ENCODE measurements around the gene SLC5A11. TPM values are rescaled to one million over a fixed set of nuclear protein-coding genes. Genes with fewer than 3 reads are reported as not detected.
"Not testable (repeated sequence)": the region's sequence is repeated elsewhere in the genome, so short reads cannot be mapped to it uniquely, and the experiment has no call there.

SLC5A11 gene
- total and polyA plus RNA-seq, 2 donors (not counting 1 experiment from before 2014, with no cell fraction given), result 0.62 to 0.84 TPM

- H3K9me3 Mint-ChIP-seq (ENCODE audit: insufficient read depth), result no peaks in the 10 kb centered on the region
- H3K4me1 ChIP-seq (ENCODE audit: control insufficient read depth in 2 of 2, insufficient read depth in 2 of 2, low read length in 2 of 2), result no peaks in the 10 kb centered on the region
- ChIA-PET POLR2A (no interaction called here), CTCF (no interaction called here)
- H3K79me2 ChIP-seq (ENCODE audit: control insufficient read depth, insufficient read depth, low read length), result no peaks in the 10 kb centered on the region
- intact Hi-C loops (cut with micrococcal nuclease), result no loop called here
- peaks cover 13% of the 10 kb centered on the region for H3K27me3 Mint-ChIP-seq
- H3K36me3 ChIP-seq (replicated peaks in 1 of 2; ENCODE audit: control extremely low read depth in 1 of 2, control insufficient read depth in 1 of 2, extremely low read depth in 1 of 2, insufficient read depth in 2 of 2, low read length in 1 of 2), result no peaks in the 10 kb centered on the region
- H4K20me1 ChIP-seq (ENCODE audit: control insufficient read depth, insufficient read depth, low read length, poor library complexity, severe bottlenecking), result no peaks in the 10 kb centered on the region
- 65% methylated on average over 4 of the region's 5 CpGs for WGBS (ENCODE audit: insufficient coverage)
- H3K27me3 ChIP-seq (replicated peaks in 1 of 4; ENCODE audit: control extremely low read depth in 1 of 4, control insufficient read depth in 3 of 4, insufficient read depth in 4 of 4, low read length in 3 of 4), result peaks cover 0 to 4% (median 0%) of the 10 kb centered on the region in 4 experiments
- H3K27ac Mint-ChIP-seq, result no peak overlapping the region
- H3K4me3 Mint-ChIP-seq, result no peak overlapping the region
- H2AFZ ChIP-seq (ENCODE audit: insufficient read depth, low read depth, low read length, poor library complexity, severe bottlenecking), result no peak overlapping the region
- H3K9ac ChIP-seq (ENCODE audit: low read length), result no peak overlapping the region
- no peak overlapping the region for H3K27ac ChIP-seq (ENCODE audit: low read length in 2 of 2)
- DNase-seq (no peak), ATAC-seq (ENCODE audit: low read depth) (no peak)
- TF ChIP-seq, protein P1, sequence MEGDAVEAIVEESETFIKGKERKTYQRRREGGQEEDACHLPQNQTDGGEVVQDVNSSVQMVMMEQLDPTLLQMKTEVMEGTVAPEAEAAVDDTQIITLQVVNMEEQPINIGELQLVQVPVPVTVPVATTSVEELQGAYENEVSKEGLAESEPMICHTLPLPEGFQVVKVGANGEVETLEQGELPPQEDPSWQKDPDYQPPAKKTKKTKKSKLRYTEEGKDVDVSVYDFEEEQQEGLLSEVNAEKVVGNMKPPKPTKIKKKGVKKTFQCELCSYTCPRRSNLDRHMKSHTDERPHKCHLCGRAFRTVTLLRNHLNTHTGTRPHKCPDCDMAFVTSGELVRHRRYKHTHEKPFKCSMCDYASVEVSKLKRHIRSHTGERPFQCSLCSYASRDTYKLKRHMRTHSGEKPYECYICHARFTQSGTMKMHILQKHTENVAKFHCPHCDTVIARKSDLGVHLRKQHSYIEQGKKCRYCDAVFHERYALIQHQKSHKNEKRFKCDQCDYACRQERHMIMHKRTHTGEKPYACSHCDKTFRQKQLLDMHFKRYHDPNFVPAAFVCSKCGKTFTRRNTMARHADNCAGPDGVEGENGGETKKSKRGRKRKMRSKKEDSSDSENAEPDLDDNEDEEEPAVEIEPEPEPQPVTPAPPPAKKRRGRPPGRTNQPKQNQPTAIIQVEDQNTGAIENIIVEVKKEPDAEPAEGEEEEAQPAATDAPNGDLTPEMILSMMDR (IDR thresholded peaks at IDR 0.05), result no peak
- no peak for TF ChIP-seq EZH2 (IDR thresholded peaks at IDR 0.05; ENCODE audit: borderline replicate concordance, insufficient read depth, low read depth, low read length, poor library complexity, severe bottlenecking)
- H3K4me1 Mint-ChIP-seq, result no peaks in the 10 kb centered on the region
- peaks cover 0 to 7% (median 0%) of the 10 kb centered on the region in 3 donors for H3K9me3 ChIP-seq (ENCODE audit: control extremely low read depth in 1 of 3, control insufficient read depth in 2 of 3, insufficient read depth in 1 of 3, low read length in 2 of 3)
- H3K4me2 ChIP-seq (replicated peaks; ENCODE audit: low read depth, low read length, poor library complexity, severe bottlenecking), result no peak overlapping the region
- H3K4me3 ChIP-seq (ENCODE audit: control extremely low read depth in 1 of 5, extremely low read depth in 1 of 5, insufficient read depth in 1 of 5, low read depth in 2 of 5, low read length in 4 of 5), result no peak overlapping the region
These were observed 9.9 kb downstream of the SLC5A11 start for GRCh38 chr16:24855678-24856077.

DNA sequence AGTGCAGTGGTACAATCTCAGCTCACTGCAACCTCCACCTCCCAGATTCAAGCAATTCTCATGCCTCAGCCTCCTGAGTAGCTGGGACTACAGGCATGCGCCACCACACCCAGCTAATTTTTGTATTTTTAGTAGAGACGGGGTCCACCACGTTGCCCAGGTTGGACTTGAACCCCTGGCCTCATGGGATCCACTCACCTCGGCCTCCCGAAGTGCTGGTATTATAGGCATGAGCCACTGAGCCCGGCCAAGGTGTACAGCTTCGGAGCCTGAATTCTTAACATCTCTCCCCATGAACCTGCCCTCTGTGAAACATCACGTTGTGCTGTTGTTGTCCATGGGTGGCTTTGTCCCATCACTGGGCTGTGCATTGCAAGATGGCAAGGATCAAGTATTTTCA is 11.1 kb downstream of the SLC5A11 start:
- H3K4me2 ChIP-seq (replicated peaks; ENCODE audit: low read depth, low read length, poor library complexity, severe bottlenecking); H3K4me3 ChIP-seq (ENCODE audit: control extremely low read depth in 1 of 5, extremely low read depth in 1 of 5, insufficient read depth in 1 of 5, low read depth in 2 of 5, low read length in 4 of 5); H3K79me2 ChIP-seq (ENCODE audit: control insufficient read depth, insufficient read depth, low read length); intact Hi-C loops (cut with micrococcal nuclease); H3K27ac ChIP-seq (ENCODE audit: low read length in 2 of 2); H3K27me3 ChIP-seq (replicated peaks in 1 of 4; ENCODE audit: control extremely low read depth in 1 of 4, control insufficient read depth in 3 of 4, insufficient read depth in 4 of 4, low read length in 3 of 4); H3K36me3 ChIP-seq (replicated peaks in 1 of 2; ENCODE audit: control extremely low read depth in 1 of 2, control insufficient read depth in 1 of 2, extremely low read depth in 1 of 2, insufficient read depth in 2 of 2, low read length in 1 of 2); H3K4me1 Mint-ChIP-seq; CTCF ChIA-PET; H3K4me3 Mint-ChIP-seq; DNase-seq; ATAC-seq (ENCODE audit: low read depth); H3K4me1 ChIP-seq (ENCODE audit: control insufficient read depth in 2 of 2, insufficient read depth in 2 of 2, low read length in 2 of 2); POLR2A ChIA-PET; H2AFZ ChIP-seq (ENCODE audit: insufficient read depth, low read depth, low read length, poor library complexity, severe bottlenecking); H4K20me1 ChIP-seq (ENCODE audit: control insufficient read depth, insufficient read depth, low read length, poor library complexity, severe bottlenecking); H3K9me3 Mint-ChIP-seq (ENCODE audit: insufficient read depth); H3K9ac ChIP-seq (ENCODE audit: low read length); H3K9me3 ChIP-seq (ENCODE audit: control extremely low read depth in 1 of 3, control insufficient read depth in 2 of 3, insufficient read depth in 1 of 3, low read length in 2 of 3); H3K27ac Mint-ChIP-seq: not testable (repeated sequence)
- peaks cover 13% of the 10 kb centered on the region for H3K27me3 Mint-ChIP-seq
- 89% methylated on average over 7 of the region's 8 CpGs for WGBS (ENCODE audit: insufficient coverage)

Data from B cell (primary cell).